ENCODE results near the gene SYCP2.
"Not testable (repeated sequence)": the region's sequence is repeated elsewhere in the genome, so short reads cannot be mapped to it uniquely, and the experiment has no call there.

Gene SYCP2, protein sequence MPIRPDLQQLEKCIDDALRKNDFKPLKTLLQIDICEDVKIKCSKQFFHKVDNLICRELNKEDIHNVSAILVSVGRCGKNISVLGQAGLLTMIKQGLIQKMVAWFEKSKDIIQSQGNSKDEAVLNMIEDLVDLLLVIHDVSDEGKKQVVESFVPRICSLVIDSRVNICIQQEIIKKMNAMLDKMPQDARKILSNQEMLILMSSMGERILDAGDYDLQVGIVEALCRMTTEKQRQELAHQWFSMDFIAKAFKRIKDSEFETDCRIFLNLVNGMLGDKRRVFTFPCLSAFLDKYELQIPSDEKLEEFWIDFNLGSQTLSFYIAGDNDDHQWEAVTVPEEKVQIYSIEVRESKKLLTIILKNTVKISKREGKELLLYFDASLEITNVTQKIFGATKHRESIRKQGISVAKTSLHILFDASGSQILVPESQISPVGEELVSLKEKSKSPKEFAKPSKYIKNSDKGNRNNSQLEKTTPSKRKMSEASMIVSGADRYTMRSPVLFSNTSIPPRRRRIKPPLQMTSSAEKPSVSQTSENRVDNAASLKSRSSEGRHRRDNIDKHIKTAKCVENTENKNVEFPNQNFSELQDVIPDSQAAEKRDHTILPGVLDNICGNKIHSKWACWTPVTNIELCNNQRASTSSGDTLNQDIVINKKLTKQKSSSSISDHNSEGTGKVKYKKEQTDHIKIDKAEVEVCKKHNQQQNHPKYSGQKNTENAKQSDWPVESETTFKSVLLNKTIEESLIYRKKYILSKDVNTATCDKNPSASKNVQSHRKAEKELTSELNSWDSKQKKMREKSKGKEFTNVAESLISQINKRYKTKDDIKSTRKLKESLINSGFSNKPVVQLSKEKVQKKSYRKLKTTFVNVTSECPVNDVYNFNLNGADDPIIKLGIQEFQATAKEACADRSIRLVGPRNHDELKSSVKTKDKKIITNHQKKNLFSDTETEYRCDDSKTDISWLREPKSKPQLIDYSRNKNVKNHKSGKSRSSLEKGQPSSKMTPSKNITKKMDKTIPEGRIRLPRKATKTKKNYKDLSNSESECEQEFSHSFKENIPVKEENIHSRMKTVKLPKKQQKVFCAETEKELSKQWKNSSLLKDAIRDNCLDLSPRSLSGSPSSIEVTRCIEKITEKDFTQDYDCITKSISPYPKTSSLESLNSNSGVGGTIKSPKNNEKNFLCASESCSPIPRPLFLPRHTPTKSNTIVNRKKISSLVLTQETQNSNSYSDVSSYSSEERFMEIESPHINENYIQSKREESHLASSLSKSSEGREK (N-terminal part only)

DNA sequence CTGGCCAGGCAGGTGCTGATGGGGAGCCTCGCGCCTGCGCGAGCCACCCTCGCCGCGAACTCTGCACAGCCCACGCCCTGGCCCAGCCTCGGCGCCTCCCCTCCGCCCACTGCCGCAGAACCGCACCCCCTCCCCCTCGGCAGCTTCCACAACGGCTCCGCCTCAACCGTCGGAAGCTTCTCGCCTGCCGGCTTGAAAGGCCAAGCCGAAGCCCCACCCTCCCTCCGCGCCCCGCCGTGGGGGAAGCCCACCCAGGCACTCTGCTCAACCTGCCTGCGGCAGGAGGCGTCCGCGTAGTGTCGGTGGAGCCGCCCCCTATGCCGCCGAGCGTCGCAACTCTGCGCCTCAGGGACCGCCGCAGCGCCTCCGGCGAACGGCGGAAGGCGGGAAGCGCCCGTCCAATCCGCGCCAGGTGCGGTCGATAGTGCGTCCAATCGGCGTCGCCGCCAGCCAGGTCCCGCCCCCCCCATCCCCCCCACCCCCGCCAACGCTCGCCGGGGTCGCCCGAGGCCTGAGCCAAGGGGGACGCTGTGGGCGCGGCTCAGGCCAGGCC, at the start of gene SYCP2:
Gene SYCP2 (minus strand): TSS at position 342 of the 553 bp plus-strand sequence. CDS start 11,224 bp downstream, outside the sequence.
- no peak for DNase-seq

DNA sequence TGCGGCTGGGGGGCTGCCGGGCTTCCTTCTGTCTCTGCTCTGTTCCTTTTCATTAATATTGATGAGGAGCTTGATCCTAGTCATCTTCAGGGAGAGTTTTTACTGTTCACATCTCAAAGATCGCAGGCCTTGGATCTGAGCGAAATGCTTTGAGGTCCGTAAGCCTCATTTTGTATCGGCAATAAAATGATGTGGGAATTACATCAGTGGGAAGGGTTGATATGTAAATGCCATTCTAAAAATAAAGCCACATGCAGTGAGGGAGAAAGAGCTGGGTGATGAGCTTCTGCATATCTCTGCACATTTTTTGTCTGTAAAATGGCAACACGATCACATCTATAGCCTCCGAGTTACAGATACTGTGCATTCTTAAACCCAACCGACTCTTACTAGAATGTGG, 49.6 kb upstream of the SYCP2 start:
- no peak for DNase-seq

DNA sequence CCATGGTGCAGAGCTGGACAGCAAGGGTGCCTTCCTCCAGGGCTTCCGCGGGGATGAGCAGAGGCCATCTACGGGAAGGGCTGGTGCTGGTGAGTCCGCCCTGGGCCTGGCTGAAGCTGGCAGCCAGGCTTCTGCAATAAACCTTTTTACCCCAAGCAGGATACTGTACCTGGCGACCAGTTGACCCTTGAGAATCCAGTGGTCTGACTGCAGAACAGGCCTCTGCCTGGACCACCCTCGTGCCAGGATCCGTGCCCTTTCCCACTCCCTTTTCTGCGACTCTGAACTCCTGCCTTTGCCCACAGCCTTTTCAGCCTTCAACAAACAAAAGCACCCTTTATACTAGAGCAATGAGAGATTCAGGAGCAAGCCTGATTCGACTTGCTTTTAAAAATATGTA, 43.6 kb upstream of the SYCP2 start:
- no peak for DNase-seq

DNA sequence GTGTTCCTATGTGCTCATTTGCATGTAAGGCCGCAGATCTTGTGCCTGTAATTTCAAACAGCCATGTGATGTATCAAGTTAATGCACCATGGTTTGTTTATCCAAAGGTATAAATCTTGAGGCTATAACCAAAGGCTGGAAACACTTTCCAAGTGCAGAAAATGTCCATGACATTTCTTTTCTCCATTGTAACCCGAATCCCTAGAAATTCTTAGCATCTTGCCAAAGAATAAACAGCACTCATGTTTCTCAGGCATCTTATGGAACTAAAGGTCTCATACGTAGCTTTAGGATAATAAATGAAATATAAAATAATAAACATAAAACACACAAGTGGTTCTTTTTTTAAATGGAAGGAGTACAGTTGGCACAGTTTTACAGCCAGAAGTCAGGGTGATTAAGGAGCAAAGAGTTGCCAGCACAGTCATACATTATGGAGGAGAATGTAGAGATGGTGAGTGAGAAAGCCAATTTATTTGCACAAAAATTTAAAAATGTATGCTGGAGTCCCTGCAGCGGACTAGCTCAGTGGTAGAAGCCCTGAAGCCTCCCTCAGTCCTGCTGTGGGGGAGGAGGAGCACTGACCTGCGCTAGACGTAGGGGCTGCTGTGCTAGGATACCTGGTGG, 42.8 kb upstream of the SYCP2 start:
- no peak for DNase-seq

DNA sequence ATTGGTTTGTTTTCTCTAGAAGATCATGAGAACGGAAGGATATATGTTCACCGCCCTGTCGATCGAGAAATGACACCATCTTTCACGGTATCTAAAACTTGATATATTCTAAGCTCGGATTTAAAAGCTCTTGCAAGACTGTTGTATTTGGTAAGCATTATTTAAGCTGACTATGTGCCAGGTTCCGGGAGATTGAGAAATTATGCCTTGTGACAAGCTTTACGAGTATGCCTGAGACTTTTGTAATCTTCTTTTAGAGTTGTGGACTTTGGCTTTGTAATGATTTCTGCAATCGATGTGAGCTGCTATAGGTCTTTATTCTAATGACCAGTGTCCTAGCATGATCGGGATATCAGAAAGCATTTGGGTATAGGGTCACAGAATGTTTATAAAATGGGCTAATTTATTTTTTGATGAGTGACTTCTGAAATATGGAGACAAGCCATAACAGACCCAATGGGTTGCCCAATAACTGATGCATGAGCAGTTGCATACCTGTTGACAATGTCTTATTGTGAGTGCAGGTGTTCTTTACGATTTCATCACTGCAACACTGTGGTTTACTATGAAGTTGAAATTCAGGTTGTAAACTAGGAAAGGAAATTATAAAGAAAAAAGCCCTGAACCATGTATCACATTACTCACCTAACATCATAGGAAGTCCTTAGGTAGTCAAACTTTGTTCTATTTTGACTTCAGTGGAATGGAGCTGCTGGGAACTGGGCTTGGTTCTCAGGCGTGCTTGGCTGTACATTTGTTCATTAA, 38.8 kb upstream of the SYCP2 start:
- no peak for DNase-seq

DNA sequence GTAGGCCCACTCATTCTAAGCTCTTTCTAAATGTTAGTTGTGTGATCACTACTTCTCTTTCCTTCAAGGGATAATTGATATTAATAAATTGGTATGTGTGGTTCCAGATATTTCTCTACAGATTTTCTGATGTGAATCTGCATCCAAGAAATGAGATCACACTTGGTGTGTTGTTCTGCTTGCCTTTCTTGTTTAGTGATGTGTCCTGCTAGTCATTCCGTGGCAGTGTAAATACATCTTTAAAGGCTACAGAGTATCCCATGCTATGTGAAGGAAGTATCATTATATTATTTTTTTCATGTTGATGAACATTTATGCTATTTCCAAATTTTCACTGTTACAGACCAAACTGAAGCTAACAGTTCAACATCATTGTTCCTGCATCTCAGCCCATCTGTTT, 38.0 kb upstream of the SYCP2 start:
- no peak for DNase-seq

DNA sequence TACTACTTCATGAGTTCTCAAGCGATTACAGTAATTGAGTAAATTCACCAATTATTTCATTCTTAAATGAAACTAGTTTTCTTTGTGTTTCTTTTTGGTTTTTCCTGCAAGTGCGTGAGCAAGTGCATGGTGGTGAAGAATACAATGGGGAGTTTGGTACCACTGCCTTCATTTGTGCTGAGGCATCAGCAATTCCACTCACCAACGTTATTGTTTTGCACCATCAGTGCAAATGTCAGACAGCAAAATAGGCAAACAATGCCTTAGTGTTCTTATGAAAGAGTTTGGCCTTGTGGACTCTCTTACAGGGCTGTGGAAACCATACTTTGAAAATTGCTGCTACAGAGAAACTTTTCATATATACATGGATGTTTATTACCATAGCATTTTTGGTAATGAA, 33.0 kb upstream of the SYCP2 start:
- DNase-seq: no peak

DNA sequence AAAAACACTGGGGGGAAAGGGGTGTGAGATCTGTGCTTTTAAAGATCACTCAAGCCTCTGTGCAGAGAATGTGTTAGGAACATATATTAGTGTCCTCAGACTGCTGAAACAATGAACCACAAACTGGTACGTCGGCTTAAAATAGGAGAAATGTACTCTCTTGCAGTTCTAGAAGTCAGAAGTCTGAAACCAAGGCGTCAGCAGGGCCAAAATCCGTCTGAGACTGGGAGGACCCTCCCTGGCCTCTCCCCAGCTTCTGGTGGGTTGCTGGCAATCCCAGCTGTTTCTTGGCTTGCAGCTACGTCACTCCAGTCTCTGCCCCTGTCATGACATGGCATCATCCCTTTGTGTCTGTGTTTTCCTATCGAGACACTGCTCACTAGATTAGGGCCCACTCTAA, 28.7 kb upstream of the SYCP2 start:
- DNase-seq: no peak

DNA sequence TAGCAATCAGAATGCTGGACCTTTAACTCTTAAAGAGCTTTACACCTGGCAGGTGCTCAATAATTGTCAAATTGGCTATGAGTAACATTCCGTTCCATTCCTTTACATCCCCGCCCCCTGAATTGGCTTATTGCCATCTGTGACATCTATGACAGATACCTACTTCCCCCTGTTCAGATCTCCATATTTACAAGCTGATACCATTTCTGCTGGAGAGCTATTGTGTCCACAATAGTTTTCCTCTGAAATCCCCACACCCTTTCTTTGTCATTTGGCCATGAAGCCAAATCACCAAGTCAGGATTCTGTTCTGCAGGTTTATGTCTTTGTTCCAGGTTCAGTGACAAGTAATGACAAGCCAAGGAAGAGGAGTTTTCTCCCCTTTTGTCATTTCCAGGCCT, 28.0 kb upstream of the SYCP2 start:
- DNase-seq: no peak

DNA sequence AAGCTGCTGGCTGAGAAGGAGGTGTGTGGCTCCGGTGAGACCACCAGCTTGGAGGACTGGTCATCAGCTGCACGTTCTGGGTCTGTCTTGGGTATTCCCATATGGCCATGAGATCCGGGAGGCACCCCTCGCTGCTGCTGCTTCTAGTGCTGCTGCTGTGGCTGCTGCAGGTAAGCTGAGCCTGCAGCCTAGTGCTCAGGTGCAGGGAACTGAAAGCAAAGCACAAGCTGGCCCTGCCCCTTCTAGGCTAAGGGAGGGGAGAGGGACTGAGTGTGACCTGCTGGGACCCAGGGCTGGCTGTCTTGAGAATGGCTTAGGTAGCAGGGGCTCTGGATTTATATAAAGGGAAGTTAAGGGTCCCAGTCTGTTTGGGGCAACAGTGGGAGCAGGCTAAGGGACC, 25.2 kb upstream of the SYCP2 start:
- no peak for DNase-seq

DNA sequence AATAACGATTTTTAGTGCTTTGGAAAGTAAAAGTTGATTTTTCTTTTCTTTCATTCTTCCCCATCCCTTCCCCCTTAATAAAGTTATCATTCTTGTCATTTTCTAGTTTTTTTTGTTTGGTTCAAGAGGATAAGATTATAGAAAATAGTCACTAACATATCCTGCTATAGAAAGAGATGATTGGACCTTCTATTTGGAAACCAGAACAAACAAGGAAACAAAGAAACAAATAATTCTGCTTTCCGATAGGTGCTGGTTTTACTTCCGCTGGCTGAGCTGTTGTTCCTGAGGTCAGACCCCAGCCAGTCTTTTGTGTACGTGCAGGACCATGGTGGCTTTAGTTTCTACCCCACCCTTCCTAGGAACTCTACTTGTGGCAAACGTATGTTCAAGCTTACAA, 24.7 kb upstream of the SYCP2 start, which contains the start of gene CDH26:
Gene CDH26 (plus strand): TSS at position 301 of the 400 bp plus-strand sequence. CDS start 304 bp downstream, outside the sequence.
- DNase-seq: no peak

DNA sequence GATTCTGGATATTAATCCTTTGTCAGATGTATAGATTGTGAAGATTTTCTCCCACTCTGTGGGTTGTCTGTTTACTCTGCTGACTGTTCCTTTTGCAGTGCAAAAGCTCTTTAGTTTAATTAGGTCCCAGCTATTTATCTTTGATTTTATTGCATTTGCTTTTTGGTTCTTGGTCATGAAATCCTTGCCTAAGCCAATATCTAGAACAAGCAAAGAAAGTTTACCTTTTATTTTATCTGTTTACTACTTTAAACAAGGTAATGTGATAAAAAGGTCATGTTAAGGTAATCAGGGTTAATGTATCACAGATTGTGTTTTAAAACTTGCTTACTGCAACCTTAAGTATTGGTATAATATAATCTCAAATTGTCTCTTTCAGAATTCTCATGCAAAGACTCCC, 24.1 kb upstream of the SYCP2 start:
- DNase-seq: not testable (repeated sequence)

DNA sequence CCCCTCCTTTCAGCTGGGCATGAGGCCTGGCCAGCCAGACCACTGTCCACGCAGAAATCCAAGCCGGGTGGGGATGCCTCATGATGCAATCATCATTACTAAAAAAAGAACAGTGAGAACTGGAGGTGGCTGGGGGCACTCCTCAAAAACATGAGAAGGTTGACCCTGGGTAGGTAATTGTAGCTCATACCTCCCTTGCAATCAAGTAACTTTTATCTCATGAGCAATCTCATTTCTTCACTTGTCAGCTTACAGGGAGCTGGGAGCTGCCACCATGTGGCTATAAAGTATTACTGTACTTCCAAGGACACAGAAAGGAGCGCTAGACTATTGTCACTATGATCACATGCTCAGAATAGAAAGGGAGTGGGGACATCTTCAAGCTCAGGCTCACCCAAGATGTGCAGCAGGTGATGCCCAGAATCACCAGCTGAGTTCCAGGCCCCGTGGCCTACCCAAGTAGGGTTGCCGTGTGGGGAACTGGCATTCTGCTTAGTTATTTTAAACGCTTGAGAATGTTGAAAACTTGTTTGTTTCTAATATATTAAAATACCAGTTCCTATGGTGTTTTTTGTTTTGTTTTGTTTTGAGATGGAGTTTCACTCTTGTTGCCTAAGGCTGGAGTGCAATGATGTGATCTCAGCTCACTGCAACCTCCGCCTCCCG, 21.8 kb upstream of the SYCP2 start:
- no peak for DNase-seq

DNA sequence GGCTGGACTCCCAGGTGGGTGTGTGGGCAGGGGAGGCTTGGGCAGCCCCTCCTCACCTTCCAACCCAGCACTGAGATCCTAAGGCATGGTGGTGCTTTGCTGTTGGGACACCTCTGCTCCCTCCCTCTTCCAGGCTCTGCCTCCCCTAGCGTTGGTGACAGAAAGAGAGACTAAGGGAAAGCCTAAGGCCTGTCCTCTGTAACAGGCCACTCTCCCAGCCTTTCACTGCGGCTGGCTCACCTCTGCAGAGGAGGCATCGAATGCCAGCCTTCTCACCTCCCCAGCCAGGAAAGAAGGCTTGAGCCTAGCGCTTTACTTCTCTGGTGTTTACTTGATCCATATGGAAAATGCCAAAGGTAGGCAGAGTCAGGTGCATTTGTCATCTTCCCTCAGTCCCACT, 21.3 kb upstream of the SYCP2 start:
- DNase-seq: no peak

DNA sequence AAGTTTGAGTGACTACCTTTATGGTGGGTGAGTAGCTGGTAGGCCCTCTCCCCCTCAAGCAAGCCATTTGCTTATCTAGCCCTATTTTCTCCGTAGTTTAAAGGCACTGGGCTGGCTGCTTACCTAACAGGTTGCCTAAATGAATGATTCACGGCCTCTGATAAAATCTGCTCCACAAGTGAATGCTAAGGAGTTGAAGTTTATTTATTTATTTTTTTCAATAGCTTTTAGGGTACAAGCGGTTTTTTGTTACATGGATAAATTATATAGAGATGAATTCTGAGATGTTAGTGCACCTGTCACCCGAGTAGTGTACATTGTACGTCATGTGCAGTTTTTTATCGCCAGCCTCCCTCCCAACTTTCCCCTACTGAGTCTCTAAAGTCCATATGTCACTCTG, 16.5 kb upstream of the SYCP2 start:
- no peak for DNase-seq

DNA sequence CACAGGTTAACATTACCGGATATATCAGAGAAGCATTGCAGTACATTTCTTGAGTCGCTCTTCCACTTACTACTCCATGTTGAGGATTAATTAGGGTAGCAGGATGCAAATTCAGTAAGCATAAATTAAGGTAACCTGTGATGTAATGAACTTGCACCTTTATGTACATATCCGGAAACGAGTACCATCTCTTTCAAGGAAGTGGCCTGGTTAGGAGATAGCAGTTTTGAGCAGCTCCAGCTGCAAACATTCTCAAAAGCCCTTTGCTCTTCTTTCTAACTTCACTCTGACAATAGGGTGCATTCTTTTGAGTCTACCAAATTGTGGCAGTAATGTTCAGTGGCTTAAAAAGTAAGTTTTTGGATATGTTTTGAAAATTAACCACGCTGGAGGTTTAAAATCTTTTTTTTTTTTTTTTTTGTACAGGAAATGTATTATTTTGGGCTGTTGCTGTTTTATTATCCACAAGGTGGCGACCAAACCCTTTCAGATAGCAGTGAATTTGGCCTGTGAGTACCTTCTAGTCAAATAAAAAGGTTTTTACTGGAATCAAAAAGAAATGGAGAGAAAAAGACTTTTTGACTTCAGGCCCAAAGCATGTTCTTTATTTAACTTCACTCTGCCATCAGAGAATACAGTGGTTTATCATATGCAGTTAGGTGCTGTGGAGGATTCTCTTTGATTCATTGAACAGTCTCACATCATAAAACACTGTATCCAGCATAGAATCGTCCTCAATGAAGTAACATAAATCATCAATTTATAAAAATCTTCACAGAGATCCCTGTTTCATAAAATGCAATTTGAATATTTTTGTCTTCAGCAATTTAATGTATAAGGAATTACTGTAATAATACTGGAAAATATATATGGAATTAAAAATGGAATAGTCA, 15.6 kb upstream of the SYCP2 start:
- no peak for DNase-seq

DNA sequence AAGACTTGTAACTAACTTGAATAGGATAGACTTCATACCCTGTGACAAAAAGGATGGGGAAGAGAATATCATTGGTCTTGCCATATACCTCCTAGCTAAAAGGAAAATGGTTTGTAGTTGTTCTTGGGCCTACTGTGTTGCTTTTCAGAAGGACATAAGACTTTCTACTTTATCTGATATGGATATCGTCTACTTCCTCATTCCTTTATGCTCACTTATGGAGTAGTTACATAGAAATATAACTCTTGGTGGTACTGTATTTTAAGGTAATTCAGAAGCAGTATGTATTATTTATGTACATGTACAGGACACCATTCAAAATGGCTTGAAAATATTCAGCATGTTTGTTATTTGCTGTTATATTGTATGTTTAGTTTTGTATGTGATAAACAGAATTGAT, 14.8 kb upstream of the SYCP2 start:
- no peak for DNase-seq

DNA sequence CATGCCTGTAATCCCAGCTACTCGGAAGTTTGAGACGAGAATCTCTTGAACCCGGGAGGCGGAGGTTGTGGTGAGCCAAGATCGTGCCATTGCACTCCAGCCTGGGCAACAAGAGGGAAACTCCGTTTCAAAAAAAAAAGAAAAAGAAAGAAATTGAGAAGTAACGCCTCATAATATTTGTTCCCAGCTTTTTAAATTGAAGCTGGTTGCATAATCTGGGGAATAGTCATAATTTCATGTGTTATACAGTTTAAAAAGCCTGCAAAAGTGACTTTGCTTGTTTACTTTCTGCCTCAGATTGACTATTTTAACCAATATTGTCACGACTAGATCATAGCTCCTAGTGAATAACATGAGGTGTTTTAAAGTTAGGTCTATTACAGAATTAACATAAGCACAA, 13.9 kb upstream of the SYCP2 start:
- no peak for DNase-seq

DNA sequence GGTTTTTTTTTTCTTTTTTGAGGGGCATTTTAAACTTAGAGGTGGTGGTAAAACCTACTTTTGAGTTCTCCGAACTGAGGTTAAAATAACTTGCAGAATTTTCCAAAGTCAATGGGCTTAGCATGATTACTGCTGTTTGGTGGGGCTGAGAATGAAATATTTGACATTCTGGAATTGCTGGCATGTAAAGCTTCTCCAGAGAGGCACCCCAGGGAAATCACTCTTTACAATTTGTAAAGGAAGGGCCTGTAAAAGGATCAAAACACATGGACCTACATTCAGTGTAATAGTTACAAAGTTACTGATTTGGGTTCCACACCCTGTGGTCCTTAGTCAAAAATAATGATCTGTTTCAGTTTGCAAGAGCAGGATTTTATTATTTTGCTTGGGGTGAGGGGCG, 12.3 kb upstream of the SYCP2 start:
- no peak for DNase-seq

DNA sequence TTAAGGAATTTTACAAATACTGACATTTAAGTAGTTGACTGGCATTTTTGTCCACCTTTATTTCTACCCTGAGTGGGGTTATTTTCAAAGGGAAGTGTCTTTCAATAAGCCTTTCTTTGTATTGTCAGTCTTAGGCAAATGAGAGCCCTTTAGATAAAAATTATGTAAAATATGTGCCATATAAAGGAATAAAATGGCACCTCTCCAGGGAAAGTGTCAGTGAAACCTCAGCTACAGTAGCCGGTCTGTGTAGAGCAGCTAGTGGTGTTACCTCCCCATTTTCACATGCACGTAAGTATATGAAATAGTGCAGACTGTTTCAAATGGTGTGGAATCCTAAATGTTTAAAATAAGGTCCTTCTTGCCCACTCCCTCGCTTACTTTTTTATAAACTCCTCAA, 11.7 kb upstream of the SYCP2 start:
- no peak for DNase-seq

All from islet precursor cell (in vitro differentiated cells).